GM21786 (cell line): Measurements from ENCODE around the gene ZNF664.

ENCODE experiments used
- ATAC-seq: cut with Tn5 transposase; IDR thresholded peaks from one replicate; pipeline ENCODE4 v1.9.1; 2021; ENCODE audit not compliant: unreplicated experiment

Gene ZNF664

DNA sequence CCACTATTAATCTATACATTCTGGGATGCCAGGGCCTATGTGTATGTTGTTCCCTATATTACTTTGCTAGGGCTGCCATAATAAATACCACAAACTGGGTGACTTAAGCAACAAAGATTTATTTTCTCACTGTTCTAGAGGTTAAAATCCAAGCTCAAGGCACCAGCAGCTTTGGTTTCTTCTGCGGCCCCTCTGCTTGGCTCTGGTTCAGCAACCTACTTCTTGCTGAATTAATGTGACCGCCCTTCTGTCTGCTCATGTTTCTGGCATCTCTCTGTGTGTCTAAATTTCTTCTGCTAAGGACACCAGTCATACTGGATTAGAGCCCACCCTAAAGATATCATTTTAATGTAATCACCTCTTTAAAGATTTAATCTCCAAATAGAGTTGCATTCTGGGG, 84.7 kb downstream of the ZNF664 start:
- no peak for ATAC-seq

DNA sequence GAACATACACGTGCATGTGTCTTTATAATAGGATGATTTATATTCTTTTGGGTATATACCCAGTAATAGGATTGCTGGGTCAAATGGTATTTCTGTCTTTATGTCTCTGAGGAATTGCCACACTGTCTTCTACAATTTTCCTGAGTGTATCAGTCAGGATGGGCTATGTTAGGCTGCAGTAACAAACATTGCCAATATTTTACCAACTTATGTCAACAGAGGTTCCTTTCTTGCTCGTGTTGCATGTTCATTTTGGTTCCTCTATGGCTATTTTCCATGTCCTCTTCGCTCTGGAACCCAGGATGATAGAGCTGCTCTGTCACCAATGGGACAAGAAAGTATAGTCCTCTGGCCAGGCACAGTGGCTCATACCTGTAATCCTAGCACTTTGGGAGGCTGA, 86.7 kb downstream of the ZNF664 start:
- no peak for ATAC-seq
